Midbrain (tissue), 1 donor: ENCODE measurements around the gene IFFO2.
"Not testable (repeated sequence)": the region's sequence is repeated elsewhere in the genome, so short reads cannot be mapped to it uniquely, and the experiment has no call there.

Source experiments
- DNase-seq: peaks from one replicate; lab custom pipeline; 2025; lab: John Stamatoyannopoulos, UW

IFFO2 gene

GRCh38 chr1:18893120-18893519 is 63.4 kb downstream of the IFFO2 start:
- no peak for DNase-seq

- not testable (repeated sequence) for DNase-seq
These were observed 64.6 kb downstream of the IFFO2 start for GRCh38 chr1:18891858-18892257.

GRCh38 chr1:18891426-18891780 is 65.1 kb downstream of the IFFO2 start:
- no peak for DNase-seq

- peak; percentile 52 for DNase-seq
These were observed 65.6 kb downstream of the IFFO2 start for GRCh38 chr1:18890706-18891425.

- no peak for DNase-seq
These were observed 70.5 kb downstream of the IFFO2 start for GRCh38 chr1:18886003-18886335.

GRCh38 chr1:18885311-18886002 is 71.0 kb downstream of the IFFO2 start:
- no peak for DNase-seq

- DNase-seq: no peak
These were observed 71.7 kb downstream of the IFFO2 start for GRCh38 chr1:18884727-18885126.

GRCh38 chr1:18884419-18884717 is 72.1 kb downstream of the IFFO2 start:
- no peak for DNase-seq

- DNase-seq: peak; percentile 59
These were observed 72.6 kb downstream of the IFFO2 start for GRCh38 chr1:18883636-18884418.

GRCh38 chr1:18883079-18883478 is 73.4 kb downstream of the IFFO2 start:
- DNase-seq: no peak

- no peak for DNase-seq
These were observed 74.0 kb downstream of the IFFO2 start for GRCh38 chr1:18882486-18882885.

- DNase-seq: no peak
These were observed 74.6 kb downstream of the IFFO2 start for GRCh38 chr1:18881642-18882431.

- DNase-seq: no peak
These were observed 75.3 kb downstream of the IFFO2 start for GRCh38 chr1:18881164-18881563.

GRCh38 chr1:18880585-18880984 is 75.9 kb downstream of the IFFO2 start:
- no peak for DNase-seq

GRCh38 chr1:18879791-18880309 is 76.6 kb downstream of the IFFO2 start:
- DNase-seq: no peak

GRCh38 chr1:18879215-18879790 is 77.2 kb downstream of the IFFO2 start:
- no peak for DNase-seq

GRCh38 chr1:18878538-18879214 is 77.8 kb downstream of the IFFO2 start:
- DNase-seq: no peak

GRCh38 chr1:18877282-18877681 is 79.2 kb downstream of the IFFO2 start:
- no peak for DNase-seq

GRCh38 chr1:18876210-18876609 is 80.3 kb downstream of the IFFO2 start:
- DNase-seq: no peak

GRCh38 chr1:18875796-18876128 is 80.7 kb downstream of the IFFO2 start:
- DNase-seq: no peak

- DNase-seq: peak; percentile 83
These were observed 81.2 kb downstream of the IFFO2 start for GRCh38 chr1:18875107-18875795.
